PFSK-1 (cell line): ENCODE results near the gene CDC7.

Experiments
- POLR2AphosphoS5 ChIP-seq: IDR thresholded peaks from 2 replicates; pipeline ENCODE4 v1.6.1; 2012; ENCODE audit warnings: low read depth, mild to moderate bottlenecking, control low read depth, low read length, moderate library complexity
- SIN3A ChIP-seq: IDR thresholded peaks from 2 replicates; pipeline ENCODE4 v1.6.1; 2012; ENCODE audit warnings: mild to moderate bottlenecking, low read length, moderate library complexity, borderline replicate concordance; ENCODE audit not compliant: insufficient read depth
- TAF1 ChIP-seq: IDR thresholded peaks from 2 replicates; pipeline ENCODE4 v1.6.1; 2012; ENCODE audit warnings: low read length, control low read depth, borderline replicate concordance; ENCODE audit not compliant: insufficient read depth
- TF ChIP-seq, protein P1 (sequence below), 2 experiments: IDR thresholded peaks; 2 replicates each; pipeline versions ENCODE4 v1.6.1 to v1.8.0; 2011 to 2012; ENCODE audit warnings: low read depth in 2 of 2, low read length in 2 of 2, control low read depth in 1 of 2, inconsistent platforms in 1 of 2, mild to moderate bottlenecking in 1 of 2, moderate library complexity in 1 of 2; ENCODE audit not compliant: insufficient read depth in 1 of 2

DNA sequence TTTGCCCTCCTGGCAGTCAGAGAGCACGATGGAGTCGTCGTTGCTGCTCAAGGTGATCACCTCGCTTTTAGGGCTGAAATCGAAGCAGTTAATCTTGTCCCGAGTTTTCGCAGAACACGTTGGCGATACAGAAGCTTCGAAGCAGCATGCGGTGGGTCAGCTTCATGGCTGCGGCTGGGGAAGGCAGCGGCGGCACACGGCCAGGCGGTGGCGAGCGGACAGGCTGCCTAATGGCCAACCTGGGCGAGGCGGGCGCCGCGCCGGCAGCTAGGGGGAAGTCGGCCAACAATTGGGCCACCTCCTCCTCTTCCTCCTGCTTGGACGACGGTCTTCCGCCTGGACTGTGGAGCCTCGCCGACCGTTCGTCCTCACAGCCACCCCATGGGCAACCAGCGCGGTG lies 34.8 kb downstream of the CDC7 start:
- TF ChIP-seq POLR2AphosphoS5 (no peak), TAF1 (no peak), SIN3A (no peak)
- TF ChIP-seq, protein P1, sequence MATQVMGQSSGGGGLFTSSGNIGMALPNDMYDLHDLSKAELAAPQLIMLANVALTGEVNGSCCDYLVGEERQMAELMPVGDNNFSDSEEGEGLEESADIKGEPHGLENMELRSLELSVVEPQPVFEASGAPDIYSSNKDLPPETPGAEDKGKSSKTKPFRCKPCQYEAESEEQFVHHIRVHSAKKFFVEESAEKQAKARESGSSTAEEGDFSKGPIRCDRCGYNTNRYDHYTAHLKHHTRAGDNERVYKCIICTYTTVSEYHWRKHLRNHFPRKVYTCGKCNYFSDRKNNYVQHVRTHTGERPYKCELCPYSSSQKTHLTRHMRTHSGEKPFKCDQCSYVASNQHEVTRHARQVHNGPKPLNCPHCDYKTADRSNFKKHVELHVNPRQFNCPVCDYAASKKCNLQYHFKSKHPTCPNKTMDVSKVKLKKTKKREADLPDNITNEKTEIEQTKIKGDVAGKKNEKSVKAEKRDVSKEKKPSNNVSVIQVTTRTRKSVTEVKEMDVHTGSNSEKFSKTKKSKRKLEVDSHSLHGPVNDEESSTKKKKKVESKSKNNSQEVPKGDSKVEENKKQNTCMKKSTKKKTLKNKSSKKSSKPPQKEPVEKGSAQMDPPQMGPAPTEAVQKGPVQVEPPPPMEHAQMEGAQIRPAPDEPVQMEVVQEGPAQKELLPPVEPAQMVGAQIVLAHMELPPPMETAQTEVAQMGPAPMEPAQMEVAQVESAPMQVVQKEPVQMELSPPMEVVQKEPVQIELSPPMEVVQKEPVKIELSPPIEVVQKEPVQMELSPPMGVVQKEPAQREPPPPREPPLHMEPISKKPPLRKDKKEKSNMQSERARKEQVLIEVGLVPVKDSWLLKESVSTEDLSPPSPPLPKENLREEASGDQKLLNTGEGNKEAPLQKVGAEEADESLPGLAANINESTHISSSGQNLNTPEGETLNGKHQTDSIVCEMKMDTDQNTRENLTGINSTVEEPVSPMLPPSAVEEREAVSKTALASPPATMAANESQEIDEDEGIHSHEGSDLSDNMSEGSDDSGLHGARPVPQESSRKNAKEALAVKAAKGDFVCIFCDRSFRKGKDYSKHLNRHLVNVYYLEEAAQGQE (IDR thresholded peaks at IDR 0.05; ENCODE audit: insufficient read depth in 1 of 2, low read depth in 2 of 2, low read length in 2 of 2), result no peak
